A549 (cell line): ENCODE data around the gene ZFC3H1. TPM values are rescaled to one million over a fixed set of nuclear protein-coding genes. Genes with fewer than 3 reads are reported as not detected.
"Not testable (repeated sequence)": the region's sequence is repeated elsewhere in the genome, so short reads cannot be mapped to it uniquely, and the experiment has no call there.

Experiments used
- ATAC-seq, 2 experiments: fragments of 200-7000 bp in 1 of 2; fragments of >200 bp in 1 of 2; cut with Nextera tagmentation in 1 of 2; cut with Tn5 transposase in 1 of 2; 3 replicates each; pipeline versions ENCODE4 v1.8.0 to v1.9.1; 2018 to 2020; ENCODE audit warnings: mild to moderate bottlenecking in 1 of 2, moderate library complexity in 1 of 2
- CTCF ChIA-PET: fragments of 300-600 bp; sonication (Branson Sonifier 250); formaldehyde crosslinking; extraction: SDS; loops from one replicate; lab custom pipeline; 2021; ENCODE audit warnings: antibody characterized with exemption, inconsistent platforms; lab: Yijun Ruan, JAX
- POLR2A ChIA-PET: fragments of 350-600 bp; formaldehyde crosslinking; extraction: SDS; loops from one replicate; lab custom pipeline; 2021; ENCODE audit warnings: antibody characterized with exemption, inconsistent platforms; lab: Yijun Ruan, JAX
- DNase-seq, 2 experiments: peaks; one replicate each; pipeline versions ENCODE4 v3.0.0 to v3.0.0-alpha.2; 2011 to 2016; ENCODE audit warnings: low read depth in 1 of 2, low spot score in 1 of 2
- FAIRE-seq: peaks from 2 replicates; lab custom pipeline; 2011; peaks lifted over from hg19 to GRCh38; lab: Jason Lieb, UNC
- H3K27ac ChIP-seq, 2 experiments: fragments of >200 bp; sonication (Bioruptor Twin); formaldehyde crosslinking; 3 replicates each; pipeline ENCODE4 v1.5.1; 2016 to 2017
- H3K4me1 ChIP-seq: fragments of >200 bp; sonication (Bioruptor Twin); formaldehyde crosslinking; 3 replicates; pipeline ENCODE4 v1.6.1; 2016
- H3K4me2 ChIP-seq: fragments of >200 bp; sonication (Bioruptor Twin); formaldehyde crosslinking; 3 replicates; pipeline ENCODE4 v1.6.1; 2016
- H3K4me3 ChIP-seq: fragments of >200 bp; sonication (Bioruptor Twin); formaldehyde crosslinking; 3 replicates; pipeline ENCODE4 v1.5.1; 2016
- H3K9me3 ChIP-seq: fragments of >200 bp; sonication (Bioruptor Twin); formaldehyde crosslinking; 3 replicates; pipeline ENCODE4 v1.6.1; 2016
- BHLHE40 ChIP-seq: IDR thresholded peaks from 2 replicates; pipeline ENCODE4 v1.6.1; 2012; ENCODE audit warnings: low read depth, low read length, inconsistent platforms
- CBX2 ChIP-seq: fragments of 200-600 bp; sonication (generic); IDR thresholded peaks from 2 replicates; pipeline ENCODE4 v1.6.1; 2016; ENCODE audit warnings: low read depth, mild to moderate bottlenecking, borderline replicate concordance
- CHD2 ChIP-seq: fragments of 150-350 bp; IDR thresholded peaks from 2 replicates; pipeline ENCODE4 v1.6.1; 2014; ENCODE audit warnings: low read length; ENCODE audit not compliant: partially characterized antibody
- CHD4 ChIP-seq: fragments of 200-600 bp; sonication (generic); IDR thresholded peaks from 2 replicates; pipeline ENCODE4 v1.6.1; 2016; ENCODE audit warnings: antibody characterized with exemption, mild to moderate bottlenecking, borderline replicate concordance
- EHMT2 ChIP-seq: fragments of 200-600 bp; sonication (generic); IDR thresholded peaks from 2 replicates; pipeline ENCODE4 v1.6.1; 2016; ENCODE audit warnings: antibody characterized with exemption, low read depth, mild to moderate bottlenecking, moderate library complexity
- ESRRA ChIP-seq: fragments of 150-350 bp; IDR thresholded peaks from 2 replicates; pipeline ENCODE4 v1.6.1; 2014; ENCODE audit warnings: mild to moderate bottlenecking, low read length, borderline replicate concordance
- FOSL2 ChIP-seq, 2 experiments: fragments of 450-650 bp in 1 of 2; fragments of >200 bp in 1 of 2; sonication (Bioruptor Twin) in 1 of 2; formaldehyde crosslinking; IDR thresholded peaks; 2 replicates each; pipeline versions ENCODE4 v1.5.0 to v1.6.1; 2016 to 2020; ENCODE audit warnings: mild to moderate bottlenecking in 1 of 2, moderate library complexity in 1 of 2
- JUNB ChIP-seq: fragments of >200 bp; sonication (Bioruptor Twin); formaldehyde crosslinking; IDR thresholded peaks from 2 replicates; pipeline ENCODE4 v1.6.1; 2016
- PHF8 ChIP-seq: fragments of 200-600 bp; sonication (generic); IDR thresholded peaks from 2 replicates; pipeline ENCODE4 v1.6.1; 2016; ENCODE audit warnings: low read depth, mild to moderate bottlenecking, antibody characterized with exemption, moderate library complexity, borderline replicate concordance
- RFX5 ChIP-seq: fragments of 450-650 bp; IDR thresholded peaks from 2 replicates; pipeline ENCODE4 v1.7.1; 2014; ENCODE audit warnings: antibody characterized with exemption, mild to moderate bottlenecking, moderate library complexity
- SMC3 ChIP-seq: fragments of >200 bp; sonication (Bioruptor Twin); formaldehyde crosslinking; IDR thresholded peaks from 3 replicates; pipeline ENCODE4 v1.6.1; 2018; ENCODE audit warnings: inconsistent platforms
- ZC3H11A ChIP-seq: fragments of 450-650 bp; IDR thresholded peaks from 2 replicates; pipeline ENCODE4 v1.6.1; 2014; ENCODE audit warnings: antibody characterized with exemption, mild to moderate bottlenecking
- ZFP36 ChIP-seq: fragments of 450-650 bp; IDR thresholded peaks from 2 replicates; pipeline ENCODE4 v1.6.1; 2014; ENCODE audit warnings: borderline replicate concordance; ENCODE audit not compliant: partially characterized antibody
- ZNF302 ChIP-seq: fragments of 250-450 bp; sonication (Bioruptor Pico); IDR thresholded peaks from 2 replicates; pipeline ENCODE4 v1.9.0; 2021; ENCODE audit warnings: inconsistent platforms, mild to moderate bottlenecking, moderate library complexity
- WGBS: methylation state at CpG from one replicate; pipeline ENCODE4 v1.1.6; 2017; ENCODE audit errors: missing lambda C conversion rate; 5-methylcytosine and 5-hydroxymethylcytosine counted together
- polyA plus RNA-seq, 4 experiments: library from polyadenylated mRNA; depleted of rRNA in 3 of 4; stranded (reverse); fragments of >200 nt; fragmentation: RNase III in 1 of 4; extraction: RNeasy Plus Mini Kit Qiagen cat#74134 plus additional on column Dnase treatment in 1 of 4; gene quantifications; 2 replicates in 3 of 4; 3 replicates in 1 of 4; pipeline ENCODE4 v1.2.3, GENCODE V29; 2011 to 2017
- TF ChIP-seq, protein P1 (sequence below): IDR thresholded peaks from 2 replicates; pipeline ENCODE4 v1.6.1; 2012
- TF ChIP-seq, protein P2 (sequence below): IDR thresholded peaks from 2 replicates; pipeline ENCODE4 v1.6.1; 2012
- TF ChIP-seq, protein P3 (sequence below): fragments of >200 bp; sonication (Bioruptor Twin); formaldehyde crosslinking; IDR thresholded peaks from 2 replicates; pipeline ENCODE4 v1.6.1; 2016
- TF ChIP-seq, protein P4 (sequence below): fragments of 250-450 bp; sonication (Bioruptor Pico); IDR thresholded peaks from 2 replicates; pipeline ENCODE4 v1.5.0; 2021; ENCODE audit warnings: mild to moderate bottlenecking, moderate library complexity, borderline replicate concordance
- TF ChIP-seq, protein P5 (sequence below): fragments of 450-650 bp; IDR thresholded peaks from 2 replicates; pipeline ENCODE4 v1.6.1; 2014; ENCODE audit warnings: antibody characterized with exemption
- TF ChIP-seq, protein P6 (sequence below): IDR thresholded peaks from 2 replicates; pipeline ENCODE4 v1.6.1; 2012; ENCODE audit warnings: low read depth, borderline replicate concordance
- TF ChIP-seq, protein P7 (sequence below): fragments of >200 bp; sonication (Bioruptor Twin); formaldehyde crosslinking; IDR thresholded peaks from 3 replicates; pipeline ENCODE4 v1.6.1; 2016

Gene ZFC3H1
- polyA plus RNA-seq, 2 of the 4 experiments (the other 2 are of a cell fraction): 18.9 to 58.3 TPM

DNA sequence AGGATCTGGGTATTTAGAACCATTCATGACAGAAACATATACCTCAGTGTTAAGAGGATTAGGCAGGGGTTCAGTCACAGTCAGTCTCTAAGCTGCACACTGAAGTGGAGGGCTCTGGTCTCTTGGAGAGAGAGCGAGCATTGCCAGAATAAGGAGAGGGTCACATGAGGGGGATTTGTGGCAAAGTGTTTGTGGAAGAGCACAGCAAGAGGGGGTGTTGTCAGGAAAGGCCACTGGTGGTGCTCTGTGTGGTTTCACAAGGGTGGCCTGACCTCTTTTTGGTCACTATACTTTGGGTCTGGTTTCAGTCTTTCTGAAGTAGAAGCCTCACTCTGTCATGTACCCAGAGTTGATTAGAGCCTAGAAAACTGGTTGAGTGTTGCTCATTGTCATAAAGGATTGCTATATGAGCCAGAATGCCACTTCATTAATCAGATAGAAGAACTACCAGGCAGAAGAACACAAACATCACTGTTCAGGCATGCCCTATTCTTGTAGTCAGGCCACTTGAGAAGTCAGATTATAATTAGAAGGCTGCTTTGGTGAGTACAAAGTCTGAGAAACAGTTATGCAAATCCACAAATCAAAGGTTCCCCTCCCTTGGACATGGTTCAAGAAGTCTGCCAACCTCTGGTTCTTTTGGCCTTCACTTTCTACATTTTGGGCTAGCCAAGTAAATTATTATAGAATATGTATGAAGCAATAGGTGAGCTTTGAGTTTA lies 30.6 kb upstream of the ZFC3H1 start:
- TF ChIP-seq ZNF302 (CRISPR knock-in tag) (no peak), EHMT2 (no peak), BHLHE40 (no peak), ESRRA (no peak), JUNB (no peak)
- TF ChIP-seq, protein P1, sequence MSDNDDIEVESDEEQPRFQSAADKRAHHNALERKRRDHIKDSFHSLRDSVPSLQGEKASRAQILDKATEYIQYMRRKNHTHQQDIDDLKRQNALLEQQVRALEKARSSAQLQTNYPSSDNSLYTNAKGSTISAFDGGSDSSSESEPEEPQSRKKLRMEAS: no peak
- TF ChIP-seq, protein P2, sequence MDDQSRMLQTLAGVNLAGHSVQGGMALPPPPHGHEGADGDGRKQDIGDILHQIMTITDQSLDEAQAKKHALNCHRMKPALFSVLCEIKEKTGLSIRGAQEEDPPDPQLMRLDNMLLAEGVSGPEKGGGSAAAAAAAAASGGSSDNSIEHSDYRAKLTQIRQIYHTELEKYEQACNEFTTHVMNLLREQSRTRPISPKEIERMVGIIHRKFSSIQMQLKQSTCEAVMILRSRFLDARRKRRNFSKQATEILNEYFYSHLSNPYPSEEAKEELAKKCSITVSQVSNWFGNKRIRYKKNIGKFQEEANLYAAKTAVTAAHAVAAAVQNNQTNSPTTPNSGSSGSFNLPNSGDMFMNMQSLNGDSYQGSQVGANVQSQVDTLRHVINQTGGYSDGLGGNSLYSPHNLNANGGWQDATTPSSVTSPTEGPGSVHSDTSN: no peak
- whole genome bisulfite sequencing: 100% methylated on average over 1 of the region's 1 CpG
- no peak overlapping the region for H3K4me3 ChIP-seq
- no peak overlapping the region for H3K4me2 ChIP-seq
- ChIA-PET POLR2A (no interaction called here), CTCF (interaction anchor here (1.0 to 1.1 kb wide), 2 partner anchors 14 to 15 kb away, joined by 3 to 5 read pairs; no protein-coding TSS in a partner anchor)
- DNase-seq (no peak), FAIRE-seq (no peak), ATAC-seq (no peak)
- no peaks in the 10 kb centered on the region for H3K9me3 ChIP-seq
- no peak overlapping the region for H3K27ac ChIP-seq
- H3K4me1 ChIP-seq: no peaks in the 10 kb centered on the region

DNA sequence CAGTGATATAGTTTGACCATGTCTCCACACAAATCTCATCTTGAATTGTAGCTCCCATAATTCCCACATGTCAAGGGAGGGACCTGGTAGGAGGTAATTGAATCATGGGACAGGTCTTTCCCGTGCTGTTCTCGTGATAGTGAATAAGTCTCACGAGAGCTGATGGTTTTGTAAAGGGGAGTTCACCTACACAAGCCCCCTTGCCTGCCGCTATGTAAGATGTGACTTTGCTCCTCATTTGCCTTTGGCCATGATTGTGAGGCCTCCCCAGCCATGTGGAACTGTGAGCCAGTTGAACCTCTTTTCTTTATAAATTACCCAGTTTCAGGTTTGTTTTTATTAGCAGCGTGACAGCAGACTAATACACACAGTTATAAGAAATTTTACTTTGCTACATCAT lies 30.0 kb upstream of the ZFC3H1 start:
- FAIRE-seq, H3K27ac ChIP-seq, ATAC-seq, DNase-seq, H3K4me3 ChIP-seq, POLR2A ChIA-PET, H3K9me3 ChIP-seq, H3K4me1 ChIP-seq, H3K4me2 ChIP-seq: not testable (repeated sequence)
- CTCF ChIA-PET: interaction anchor here (1.1 kb wide), 1 partner anchor 15 kb away, joined by 3 read pairs; no protein-coding TSS in a partner anchor
- 71% methylated on average over 5 of the region's 5 CpGs for WGBS

DNA sequence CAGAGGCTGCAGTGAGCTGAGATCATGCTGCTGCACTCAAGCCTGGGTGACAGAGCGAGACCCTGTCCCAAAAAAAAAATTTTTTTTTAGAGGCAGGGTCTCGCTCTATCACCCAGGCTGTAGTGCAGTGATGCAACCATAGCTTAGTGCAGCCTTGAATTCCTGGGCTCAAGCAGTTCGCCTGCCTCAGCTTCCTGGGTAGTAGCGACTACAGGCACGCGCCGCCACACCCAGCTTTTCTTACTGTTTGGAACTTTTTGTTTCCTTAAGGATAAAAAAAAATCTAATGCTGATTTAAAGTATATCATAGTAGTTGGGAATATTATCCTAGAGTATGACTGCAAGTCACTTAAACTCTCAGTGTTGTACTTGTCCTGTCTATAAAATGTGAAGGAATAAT lies 29.5 kb upstream of the ZFC3H1 start:
- H3K27ac ChIP-seq: no peak overlapping the region
- POLR2A ChIA-PET: no interaction called here
- H3K4me1 ChIP-seq: peaks cover 3% of the 10 kb centered on the region; the same call in 1 of the 3 replicates
- WGBS: 91% methylated on average over 7 of the region's 7 CpGs
- H3K4me3 ChIP-seq: no peak overlapping the region
- CTCF ChIA-PET: interaction anchor here (1.1 kb wide), 1 partner anchor 15 kb away, joined by 3 read pairs; no protein-coding TSS in a partner anchor
- FAIRE-seq (no peak), DNase-seq (no peak), ATAC-seq (no peak)
- no peak overlapping the region for H3K4me2 ChIP-seq
- no peaks in the 10 kb centered on the region for H3K9me3 ChIP-seq
- no peak for TF ChIP-seq PHF8
- TF ChIP-seq ZFP36: no peak
- TF ChIP-seq, protein P3, sequence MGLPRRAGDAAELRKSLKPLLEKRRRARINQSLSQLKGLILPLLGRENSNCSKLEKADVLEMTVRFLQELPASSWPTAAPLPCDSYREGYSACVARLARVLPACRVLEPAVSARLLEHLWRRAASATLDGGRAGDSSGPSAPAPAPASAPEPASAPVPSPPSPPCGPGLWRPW: no peak
- TF ChIP-seq RFX5: no peak
- TF ChIP-seq CBX2: no peak
- TF ChIP-seq, protein P4, sequence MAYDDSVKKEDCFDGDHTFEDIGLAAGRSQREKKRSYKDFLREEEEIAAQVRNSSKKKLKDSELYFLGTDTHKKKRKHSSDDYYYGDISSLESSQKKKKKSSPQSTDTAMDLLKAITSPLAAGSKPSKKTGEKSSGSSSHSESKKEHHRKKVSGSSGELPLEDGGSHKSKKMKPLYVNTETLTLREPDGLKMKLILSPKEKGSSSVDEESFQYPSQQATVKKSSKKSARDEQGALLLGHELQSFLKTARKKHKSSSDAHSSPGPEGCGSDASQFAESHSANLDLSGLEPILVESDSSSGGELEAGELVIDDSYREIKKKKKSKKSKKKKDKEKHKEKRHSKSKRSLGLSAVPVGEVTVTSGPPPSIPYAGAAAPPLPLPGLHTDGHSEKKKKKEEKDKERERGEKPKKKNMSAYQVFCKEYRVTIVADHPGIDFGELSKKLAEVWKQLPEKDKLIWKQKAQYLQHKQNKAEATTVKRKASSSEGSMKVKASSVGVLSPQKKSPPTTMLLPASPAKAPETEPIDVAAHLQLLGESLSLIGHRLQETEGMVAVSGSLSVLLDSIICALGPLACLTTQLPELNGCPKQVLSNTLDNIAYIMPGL (CRISPR knock-in tag): no peak
- TF ChIP-seq CHD2: no peak
- TF ChIP-seq, protein P5, sequence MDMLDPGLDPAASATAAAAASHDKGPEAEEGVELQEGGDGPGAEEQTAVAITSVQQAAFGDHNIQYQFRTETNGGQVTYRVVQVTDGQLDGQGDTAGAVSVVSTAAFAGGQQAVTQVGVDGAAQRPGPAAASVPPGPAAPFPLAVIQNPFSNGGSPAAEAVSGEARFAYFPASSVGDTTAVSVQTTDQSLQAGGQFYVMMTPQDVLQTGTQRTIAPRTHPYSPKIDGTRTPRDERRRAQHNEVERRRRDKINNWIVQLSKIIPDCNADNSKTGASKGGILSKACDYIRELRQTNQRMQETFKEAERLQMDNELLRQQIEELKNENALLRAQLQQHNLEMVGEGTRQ: no peak
- TF ChIP-seq CHD4: no peak
- TF ChIP-seq, protein P6, sequence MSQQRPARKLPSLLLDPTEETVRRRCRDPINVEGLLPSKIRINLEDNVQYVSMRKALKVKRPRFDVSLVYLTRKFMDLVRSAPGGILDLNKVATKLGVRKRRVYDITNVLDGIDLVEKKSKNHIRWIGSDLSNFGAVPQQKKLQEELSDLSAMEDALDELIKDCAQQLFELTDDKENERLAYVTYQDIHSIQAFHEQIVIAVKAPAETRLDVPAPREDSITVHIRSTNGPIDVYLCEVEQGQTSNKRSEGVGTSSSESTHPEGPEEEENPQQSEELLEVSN: no peak
- TF ChIP-seq, protein P7, sequence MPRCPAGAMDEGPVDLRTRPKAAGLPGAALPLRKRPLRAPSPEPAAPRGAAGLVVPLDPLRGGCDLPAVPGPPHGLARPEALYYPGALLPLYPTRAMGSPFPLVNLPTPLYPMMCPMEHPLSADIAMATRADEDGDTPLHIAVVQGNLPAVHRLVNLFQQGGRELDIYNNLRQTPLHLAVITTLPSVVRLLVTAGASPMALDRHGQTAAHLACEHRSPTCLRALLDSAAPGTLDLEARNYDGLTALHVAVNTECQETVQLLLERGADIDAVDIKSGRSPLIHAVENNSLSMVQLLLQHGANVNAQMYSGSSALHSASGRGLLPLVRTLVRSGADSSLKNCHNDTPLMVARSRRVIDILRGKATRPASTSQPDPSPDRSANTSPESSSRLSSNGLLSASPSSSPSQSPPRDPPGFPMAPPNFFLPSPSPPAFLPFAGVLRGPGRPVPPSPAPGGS: no peak
- no peak for TF ChIP-seq ESRRA
- TF ChIP-seq ZC3H11A: no peak
- no peak for TF ChIP-seq SMC3
- TF ChIP-seq FOSL2 (IDR thresholded peaks at IDR 0.05): no peak
- no peak for TF ChIP-seq FOSL2 (CRISPR knock-in tag; IDR thresholded peaks at IDR 0.05)
